Adrenal gland (tissue), 12 donors: Measurements from ENCODE around the gene PCNX2. TPM values are rescaled to one million over a fixed set of nuclear protein-coding genes. Genes with fewer than 3 reads are reported as not detected.

Source experiments
- DNase-seq, 7 donors: peaks; one replicate each; pipeline ENCODE4 v3.0.0-alpha.2; 2019 to 2020
- H3K27ac ChIP-seq, 5 donors: fragments of 200-600 bp; sonication (generic) in 4 of 5; 1 replicate in 3 of 5; 2 replicates in 2 of 5; pipeline versions ENCODE4 v1.5.1 to v1.8.0; 2016 to 2020; ENCODE audit warnings: mild to moderate bottlenecking in 1 of 5
- H3K27me3 ChIP-seq: fragments of 200-600 bp; 2 replicates; pipeline ENCODE4 v1.8.0; 2021
- H3K36me3 ChIP-seq, 2 donors: fragments of 200-600 bp; replicated peaks in 1 of 2; 1 replicate in 1 of 2; 2 replicates in 1 of 2; pipeline versions ENCODE4 v1.5.1 to v1.8.0; 2018 to 2022
- H3K4me1 ChIP-seq, 2 donors: fragments of 200-600 bp; replicated peaks in 1 of 2; 1 replicate in 1 of 2; 2 replicates in 1 of 2; pipeline versions ENCODE4 v1.5.1 to v1.8.0; 2018 to 2021
- H3K4me3 ChIP-seq, 4 donors: fragments of 200-600 bp; sonication (generic) in 3 of 4; one replicate each; pipeline ENCODE4 v1.5.1; 2016 to 2018
- H3K9me3 ChIP-seq, 3 donors: fragments of 200-600 bp; sonication (generic) in 1 of 3; replicated peaks in 1 of 3; 1 replicate in 2 of 3; 2 replicates in 1 of 3; pipeline versions ENCODE4 v1.5.1 to v1.8.0; 2016 to 2021
- POLR2A ChIP-seq, 2 donors: fragments of 450-650 bp; IDR thresholded peaks; one replicate each; pipeline ENCODE4 v1.6.1; 2017; ENCODE audit warnings: antibody characterized with exemption in 2 of 2, mild to moderate bottlenecking in 2 of 2, moderate library complexity in 1 of 2
- WGBS, 4 donors: extraction: QIAGEN DNeasy Blood & Tissue Kit in 2 of 4; methylation state at CpG; one replicate each; pipeline versions ENCODE4 v1.1.5 to v1.1.7; 2013 to 2017; 5-methylcytosine and 5-hydroxymethylcytosine counted together
- intact Hi-C, 2 donors: fragments of 100-400 bp; cut with DNase I; formaldehyde crosslinking; loops; one replicate each; pipeline versions ENCODE4 v1.14.1 to v1.15.0; 2022 to 2023
- polyA plus RNA-seq, 3 donors: library from polyadenylated mRNA; stranded (reverse); fragments of 200-250 nt in 2 of 3; fragments of 350-450 nt in 1 of 3; fragmentation: Illumina TruSeq in 1 of 3; extraction: RNeasy Lipid Tissue Mini Kit (QIAGEN cat#74804) in 1 of 3; gene quantifications; one replicate each; pipeline ENCODE4 v1.2.3, GENCODE V29; 2013 to 2014
- total RNA-seq, 9 donors: library from RNA; depleted of rRNA in 4 of 9; stranded (reverse); fragments of >200 nt in 4 of 9; fragments of 120-200 nt in 1 of 9; fragmentation: NEBNext Ultra II Directional in 1 of 9; extraction: Animal tissue kit (Norgen Biotek cat#: 25700) in 1 of 9; gene quantifications; one replicate each; pipeline versions ENCODE4 v1.1.0 to v1.2.4, GENCODE V29; 2013 to 2023
- TF ChIP-seq, protein P1 (sequence below), 6 experiments: fragments of 450-650 bp in 4 of 6; fragments of 200-600 bp in 2 of 6; sonication (generic) in 1 of 6; IDR thresholded peaks; 1 replicate in 5 of 6; 2 replicates in 1 of 6; pipeline versions ENCODE4 v1.5.1 to v1.8.0; 2016 to 2021; ENCODE audit warnings: antibody characterized with exemption in 6 of 6, mild to moderate bottlenecking in 2 of 6, moderate library complexity in 1 of 6
- donor health status: healthy with polysubstance abuse.
- donor health status: Bipolar disorder and iron deficiency.
- donor health status: DM: yes; HTN: yes; CAD: no.
- donor health status: DM: no; HTN: no; CAD: no.
- donor health status: DM: no; HTN: no; CAD: no.
- donor health status: DM: yes; HTN: yes; CAD: no.

The PCNX2 gene
- total and polyA plus RNA-seq, 12 donors, result 2.2 to 14.5 (median 5.5) TPM

GRCh38 chr1:232985882-232986526 is 309.5 kb downstream of the PCNX2 start:
- TF ChIP-seq POLR2A (IDR thresholded peaks at IDR 0.05), result no peak
- TF ChIP-seq, protein P1, sequence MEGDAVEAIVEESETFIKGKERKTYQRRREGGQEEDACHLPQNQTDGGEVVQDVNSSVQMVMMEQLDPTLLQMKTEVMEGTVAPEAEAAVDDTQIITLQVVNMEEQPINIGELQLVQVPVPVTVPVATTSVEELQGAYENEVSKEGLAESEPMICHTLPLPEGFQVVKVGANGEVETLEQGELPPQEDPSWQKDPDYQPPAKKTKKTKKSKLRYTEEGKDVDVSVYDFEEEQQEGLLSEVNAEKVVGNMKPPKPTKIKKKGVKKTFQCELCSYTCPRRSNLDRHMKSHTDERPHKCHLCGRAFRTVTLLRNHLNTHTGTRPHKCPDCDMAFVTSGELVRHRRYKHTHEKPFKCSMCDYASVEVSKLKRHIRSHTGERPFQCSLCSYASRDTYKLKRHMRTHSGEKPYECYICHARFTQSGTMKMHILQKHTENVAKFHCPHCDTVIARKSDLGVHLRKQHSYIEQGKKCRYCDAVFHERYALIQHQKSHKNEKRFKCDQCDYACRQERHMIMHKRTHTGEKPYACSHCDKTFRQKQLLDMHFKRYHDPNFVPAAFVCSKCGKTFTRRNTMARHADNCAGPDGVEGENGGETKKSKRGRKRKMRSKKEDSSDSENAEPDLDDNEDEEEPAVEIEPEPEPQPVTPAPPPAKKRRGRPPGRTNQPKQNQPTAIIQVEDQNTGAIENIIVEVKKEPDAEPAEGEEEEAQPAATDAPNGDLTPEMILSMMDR (IDR thresholded peaks at IDR 0.05), result no peak
- Histone ChIP-seq H3K4me1 (no peaks in the 10 kb centered on the region), H3K9me3 (no peaks in the 10 kb centered on the region), H3K27me3 (no peaks in the 10 kb centered on the region), H3K27ac (no peak overlapping the region), H3K36me3 (no peaks in the 10 kb centered on the region), H3K4me3 (no peak overlapping the region)
- 90 to 95% (median 93%) methylated on average over 15 to 31 of the region's 31 CpGs for WGBS, 4 donors
- no peak for DNase-seq
- intact Hi-C loops, result no loop called here

DNA sequence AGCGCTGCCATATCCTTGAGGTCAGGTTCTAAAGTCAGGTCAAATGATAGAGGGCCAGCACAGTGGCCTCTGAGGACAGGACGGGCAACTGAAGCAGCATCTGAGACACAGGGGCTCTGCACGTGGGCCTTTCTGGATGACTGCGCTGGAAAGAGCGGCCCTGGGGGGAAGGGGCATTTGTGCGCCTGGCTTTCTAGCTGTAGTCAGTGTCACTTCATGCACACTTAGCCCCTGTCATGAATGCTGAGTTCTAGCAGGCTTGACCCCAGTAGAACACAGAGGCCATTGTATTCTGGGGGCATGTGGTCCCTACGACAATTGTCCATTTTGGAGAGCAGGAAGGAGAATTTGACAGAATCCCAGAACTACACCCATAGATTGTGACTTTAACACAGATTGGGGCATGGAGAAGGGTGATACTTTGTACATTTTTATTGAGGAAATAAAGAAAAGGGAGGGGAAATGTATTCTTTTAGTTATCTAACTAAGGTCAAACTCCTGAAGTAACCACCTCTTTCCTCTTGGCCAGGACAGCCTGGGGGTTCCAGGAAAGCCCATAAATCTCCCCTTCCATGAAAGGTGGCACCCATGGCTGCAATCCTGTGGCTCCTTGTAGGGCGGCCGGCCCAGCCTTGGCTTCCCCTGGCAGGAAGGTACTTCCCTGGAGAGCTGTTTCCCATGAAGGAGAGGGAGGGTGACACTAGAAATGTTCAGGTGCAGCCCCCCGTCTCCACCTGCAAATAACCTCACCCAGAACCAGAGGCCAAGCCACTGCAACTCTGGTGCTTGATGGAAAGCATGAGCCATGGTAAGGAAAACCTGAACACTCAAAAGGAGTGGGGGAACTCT is 310.7 kb downstream of the PCNX2 start:
- Histone ChIP-seq H3K9me3 (no peaks in the 10 kb centered on the region), H3K4me1 (no peaks in the 10 kb centered on the region), H3K4me3 (no peak overlapping the region), H3K27me3 (no peaks in the 10 kb centered on the region), H3K36me3 (no peaks in the 10 kb centered on the region), H3K27ac (no peak overlapping the region)
- WGBS, 4 donors, result 87 to 95% (median 91%) methylated on average over 9 to 10 of the region's 10 CpGs
- DNase-seq, result no peak
- intact Hi-C loops, result no loop called here
- no peak for TF ChIP-seq POLR2A (IDR thresholded peaks at IDR 0.05)
- TF ChIP-seq, protein P1 (IDR thresholded peaks at IDR 0.05), result no peak

- no peaks in the 10 kb centered on the region for H3K27me3 ChIP-seq
- WGBS, 4 donors, result 82 to 92% (median 88%) methylated on average over 12 to 25 of the region's 25 CpGs
Measured at GRCh38 chr1:232983817-232984567, 311.5 kb downstream of the PCNX2 start.

More at GRCh38 chr1:232983817-232984567, 311.5 kb downstream of the PCNX2 start:
- TF ChIP-seq, protein P1 (IDR thresholded peaks at IDR 0.05), result no peak
- TF ChIP-seq POLR2A (IDR thresholded peaks at IDR 0.05), result no peak
- no peaks in the 10 kb centered on the region for H3K4me1 ChIP-seq
- H3K9me3 ChIP-seq, result no peaks in the 10 kb centered on the region
- DNase-seq, result no peak
- intact Hi-C loops, result no loop called here
- no peaks in the 10 kb centered on the region for H3K36me3 ChIP-seq
- no peak overlapping the region for H3K4me3 ChIP-seq
- H3K27ac ChIP-seq, result no peak overlapping the region
